Keratinocyte (primary cell): ENCODE data around the gene VAV2. TPM values are rescaled to one million over a fixed set of nuclear protein-coding genes. Genes with fewer than 3 reads are reported as not detected.

ENCODE experiments used
- DNase-seq: peaks from one replicate; pipeline ENCODE4 v3.0.0-alpha.2; 2011; ENCODE audit warnings: low read depth, missing footprints, low spot score
- FAIRE-seq: peaks from 2 replicates; lab custom pipeline; 2011; peaks lifted over from hg19 to GRCh38; lab: Jason Lieb, UNC
- H2AFZ ChIP-seq: 2 replicates; pipeline ENCODE4 v1.6.0; 2012; ENCODE audit warnings: low read length, control low read depth, inconsistent platforms; ENCODE audit not compliant: control insufficient read depth
- H3K27ac ChIP-seq: 2 replicates; pipeline ENCODE4 v1.5.1; 2011; ENCODE audit warnings: low read length; ENCODE audit not compliant: control insufficient read depth, insufficient read depth
- H3K27me3 ChIP-seq: 3 replicates; pipeline ENCODE4 v1.6.0; 2011; ENCODE audit warnings: low read length; ENCODE audit not compliant: control insufficient read depth, insufficient read depth; ENCODE audit errors: extremely low read depth
- H3K36me3 ChIP-seq, 2 experiments: 2 replicates in 1 of 2; 3 replicates in 1 of 2; pipeline ENCODE4 v1.5.1; 2011; ENCODE audit warnings: low read length in 2 of 2, mild to moderate bottlenecking in 1 of 2; ENCODE audit not compliant: control insufficient read depth in 2 of 2, insufficient read depth in 2 of 2; ENCODE audit errors: extremely low read depth in 1 of 2
- H3K4me1 ChIP-seq: 3 replicates; pipeline ENCODE4 v1.5.1; 2011; ENCODE audit warnings: low read length; ENCODE audit not compliant: control insufficient read depth, insufficient read depth; ENCODE audit errors: extremely low read depth
- H3K4me2 ChIP-seq: 3 replicates; pipeline ENCODE4 v1.6.0; 2011; ENCODE audit warnings: low read depth, low read length; ENCODE audit not compliant: control insufficient read depth, insufficient read depth; ENCODE audit errors: extremely low read depth
- H3K4me3 ChIP-seq, 3 experiments: fragments of 200-600 bp in 1 of 3; sonication (generic) in 1 of 3; 2 replicates in 2 of 3; 3 replicates in 1 of 3; pipeline ENCODE4 v1.5.1; 2011 to 2016; ENCODE audit warnings: low read length in 3 of 3, mild to moderate bottlenecking in 3 of 3, control low read depth in 2 of 3, inconsistent platforms in 1 of 3, low read depth in 1 of 3, mixed read lengths in 1 of 3, mixed run types in 1 of 3, moderate library complexity in 1 of 3; ENCODE audit not compliant: control insufficient read depth in 2 of 3, insufficient read depth in 2 of 3; ENCODE audit errors: extremely low read depth in 1 of 3
- H3K79me2 ChIP-seq: 2 replicates; pipeline ENCODE4 v1.6.0; 2012; ENCODE audit warnings: low read length; ENCODE audit not compliant: control insufficient read depth, insufficient read depth
- H3K9ac ChIP-seq: 3 replicates; pipeline ENCODE4 v1.6.0; 2011; ENCODE audit warnings: low read length; ENCODE audit not compliant: control insufficient read depth, insufficient read depth; ENCODE audit errors: extremely low read depth
- H3K9me1 ChIP-seq: 3 replicates; pipeline ENCODE4 v1.6.0; 2011; ENCODE audit warnings: low read length; ENCODE audit not compliant: control insufficient read depth, insufficient read depth; ENCODE audit errors: extremely low read depth
- H3K9me3 ChIP-seq: 2 replicates; pipeline ENCODE4 v1.5.1; 2012; ENCODE audit warnings: low read depth, low read length; ENCODE audit not compliant: control insufficient read depth
- H4K20me1 ChIP-seq: 3 replicates; pipeline ENCODE4 v1.6.0; 2011; ENCODE audit warnings: low read length; ENCODE audit not compliant: control insufficient read depth, insufficient read depth; ENCODE audit errors: extremely low read depth
- EZH2 ChIP-seq: IDR thresholded peaks from one replicate; pipeline ENCODE4 v1.6.1; 2012; ENCODE audit warnings: inconsistent platforms, mild to moderate bottlenecking, low read length, moderate library complexity
- dilution Hi-C: fragments of 300-500 bp; cut with MboI; formaldehyde crosslinking; loops from one replicate; pipeline ENCODE4 v1.7.0; 2020; ENCODE audit warnings: low sequenced_read_pairs; ENCODE audit not compliant: extremely low pct_ligation_motif_present
- polyA plus RNA-seq, 5 experiments: library from polyadenylated mRNA; depleted of rRNA in 3 of 5; stranded (reverse) in 3 of 5; stranded (forward) in 1 of 5; unstranded in 1 of 5; fragments of >200 nt; gene quantifications; 1 replicate in 1 of 5; 2 replicates in 3 of 5; 3 replicates in 1 of 5; pipeline versions ENCODE4 v1.2.1 to v1.2.3, GENCODE V29; 2011 to 2012; ENCODE audit warnings: missing spikeins in 2 of 5, low read depth in 1 of 5, low replicate concordance in 1 of 5
- TF ChIP-seq, protein P1 (sequence below), 3 experiments: IDR thresholded peaks in 1 of 3; conservative IDR thresholded peaks in 1 of 3; optimal IDR thresholded peaks in 1 of 3; 2 replicates in 2 of 3; 3 replicates in 1 of 3; pipeline versions ENCODE3 to v1.5.1; 2011; ENCODE audit warnings: low read length in 3 of 3, mild to moderate bottlenecking in 3 of 3, moderate library complexity in 2 of 3, control low read depth in 1 of 3, inconsistent platforms in 1 of 3; ENCODE audit not compliant: insufficient read depth in 2 of 3; ENCODE audit errors: extremely low read depth in 1 of 3

The VAV2 gene
- polyA plus RNA-seq, 1 donor (not counting 4 experiments of a cell fraction or from before 2014, with no cell fraction given): 16.4 TPM

DNA sequence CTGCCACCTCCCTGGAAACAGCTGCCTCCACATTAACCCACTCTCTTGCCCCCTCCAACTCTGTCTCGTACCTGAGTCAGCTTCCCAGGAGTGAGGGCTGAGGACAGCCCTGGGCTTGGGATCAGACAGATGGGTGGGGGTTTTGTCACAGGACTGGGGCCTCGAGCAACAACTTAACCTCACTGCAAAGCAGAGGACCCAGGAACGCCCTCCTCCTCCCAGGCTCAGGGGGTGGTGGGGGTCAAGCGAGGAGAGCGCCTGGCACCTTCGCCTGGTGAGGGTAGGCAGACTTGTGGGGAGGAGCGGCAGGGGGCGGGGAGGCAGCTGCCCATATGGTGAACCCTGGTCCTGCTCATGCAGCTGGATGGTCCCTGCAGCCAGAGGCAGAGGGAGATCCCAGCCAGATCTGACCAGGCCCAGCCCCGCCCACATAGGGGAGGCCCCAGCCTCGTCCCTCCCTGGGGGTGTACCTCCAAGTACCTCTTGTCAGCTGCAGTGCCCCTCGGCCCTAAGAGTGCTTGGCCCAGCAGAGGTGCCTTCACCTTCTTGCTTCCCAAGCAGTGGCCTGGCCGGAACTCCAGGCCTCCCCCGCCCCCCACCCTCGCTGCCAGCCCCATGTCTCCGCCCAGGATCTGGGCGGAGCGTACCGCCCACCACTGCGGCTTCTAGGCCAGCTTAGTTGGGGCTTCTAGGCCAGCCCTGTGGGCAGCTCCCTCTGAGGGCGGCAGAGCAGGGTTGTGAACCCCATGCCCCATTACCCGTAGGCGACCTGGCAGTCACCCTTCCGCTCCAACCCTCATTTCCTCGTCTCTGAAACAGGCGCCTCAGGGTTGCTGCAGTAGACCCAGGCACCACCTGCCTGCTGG is 254.1 kb downstream of the VAV2 start, which contains the start of gene SARDH:
TSS of gene SARDH (minus strand) at position 579 of the 866 bp plus-strand sequence. CDS start 4,179 bp downstream, outside the sequence.
- FAIRE-seq (no peak), DNase-seq (no peak)
- Histone ChIP-seq H3K79me2 (no peaks in the 10 kb centered on the region), H3K36me3 (no peaks in the 10 kb centered on the region), H3K4me2 (peak within 1 kb of the TSS; percentile 45), H3K4me1 (no peaks in the 10 kb centered on the region), H3K27me3 (peaks cover 17% of the 10 kb centered on the region), H2AFZ (no peak within 1 kb of the TSS), H3K9me1 (no peaks in the 10 kb centered on the region), H3K27ac (no peak within 1 kb of the TSS), H3K9ac (no peak within 1 kb of the TSS), H4K20me1 (no peaks in the 10 kb centered on the region), H3K4me3 (peak within 1 kb of the TSS in 2 of 3 experiments; percentile 4), H3K9me3 (no peaks in the 10 kb centered on the region)
- TF ChIP-seq EZH2: no peak
- TF ChIP-seq, protein P1, sequence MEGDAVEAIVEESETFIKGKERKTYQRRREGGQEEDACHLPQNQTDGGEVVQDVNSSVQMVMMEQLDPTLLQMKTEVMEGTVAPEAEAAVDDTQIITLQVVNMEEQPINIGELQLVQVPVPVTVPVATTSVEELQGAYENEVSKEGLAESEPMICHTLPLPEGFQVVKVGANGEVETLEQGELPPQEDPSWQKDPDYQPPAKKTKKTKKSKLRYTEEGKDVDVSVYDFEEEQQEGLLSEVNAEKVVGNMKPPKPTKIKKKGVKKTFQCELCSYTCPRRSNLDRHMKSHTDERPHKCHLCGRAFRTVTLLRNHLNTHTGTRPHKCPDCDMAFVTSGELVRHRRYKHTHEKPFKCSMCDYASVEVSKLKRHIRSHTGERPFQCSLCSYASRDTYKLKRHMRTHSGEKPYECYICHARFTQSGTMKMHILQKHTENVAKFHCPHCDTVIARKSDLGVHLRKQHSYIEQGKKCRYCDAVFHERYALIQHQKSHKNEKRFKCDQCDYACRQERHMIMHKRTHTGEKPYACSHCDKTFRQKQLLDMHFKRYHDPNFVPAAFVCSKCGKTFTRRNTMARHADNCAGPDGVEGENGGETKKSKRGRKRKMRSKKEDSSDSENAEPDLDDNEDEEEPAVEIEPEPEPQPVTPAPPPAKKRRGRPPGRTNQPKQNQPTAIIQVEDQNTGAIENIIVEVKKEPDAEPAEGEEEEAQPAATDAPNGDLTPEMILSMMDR (optimal IDR thresholded peaks at IDR 0.05 in 1 of 3, IDR thresholded peaks at IDR 0.05 in 1 of 3, conservative IDR thresholded peaks at IDR 0.05 in 1 of 3; ENCODE audit: extremely low read depth in 1 of 3, insufficient read depth in 2 of 3, low read length in 3 of 3): no peak
- dilution Hi-C loops: no loop called here

- Histone ChIP-seq H3K36me3 (no peaks in the 10 kb centered on the region), H3K27ac (no peak overlapping the region), H3K4me3 (no peak overlapping the region), H3K9me3 (no peaks in the 10 kb centered on the region), H3K4me2 (no peak overlapping the region), H3K9ac (no peak overlapping the region), H3K9me1 (no peaks in the 10 kb centered on the region), H2AFZ (no peak overlapping the region), H3K27me3 (peaks cover 17% of the 10 kb centered on the region), H3K4me1 (no peaks in the 10 kb centered on the region), H3K79me2 (no peaks in the 10 kb centered on the region), H4K20me1 (no peaks in the 10 kb centered on the region)
- TF ChIP-seq EZH2: no peak
- TF ChIP-seq, protein P1 (optimal IDR thresholded peaks at IDR 0.05 in 1 of 3, IDR thresholded peaks at IDR 0.05 in 1 of 3, conservative IDR thresholded peaks at IDR 0.05 in 1 of 3; ENCODE audit: extremely low read depth in 1 of 3, insufficient read depth in 2 of 3, low read length in 3 of 3): no peak
- no peak for DNase-seq
- no peak for FAIRE-seq
- dilution Hi-C loops: no loop called here
Observed at GRCh38 chr9:133737071-133737773, 254.9 kb downstream of the VAV2 start.
